B cell (primary cell): Measurements from ENCODE around the gene ADAMTS2. TPM values are rescaled to one million over a fixed set of nuclear protein-coding genes. Genes with fewer than 3 reads are reported as not detected.

Experiments
- ATAC-seq: fragments of 200-7000 bp; cut with Tn5 transposase; one replicate; pipeline ENCODE4 v1.10.0; 2021; ENCODE audit warnings: low read depth, mild to moderate bottlenecking, moderate number of reproducible peaks, moderate library complexity
- CTCF ChIA-PET: fragments of 350-600 bp; sonication (Branson Sonifier 250); formaldehyde crosslinking; loops from one replicate; lab custom pipeline; 2021; ENCODE audit warnings: antibody characterized with exemption, inconsistent platforms; lab: Charles Lee
- POLR2A ChIA-PET: fragments of 350-600 bp; sonication (Branson Sonifier 250); formaldehyde crosslinking; loops from one replicate; lab custom pipeline; 2021; ENCODE audit warnings: antibody characterized with exemption; lab: Charles Lee
- DNase-seq: peaks from one replicate; pipeline ENCODE4 v3.0.0; 2013
- H2AFZ ChIP-seq: 2 replicates; pipeline ENCODE4 v1.6.1; 2012; ENCODE audit warnings: mild to moderate bottlenecking, low read depth, low read length; ENCODE audit not compliant: insufficient read depth, poor library complexity, severe bottlenecking
- H3K27ac ChIP-seq, 2 donors: 1 replicate in 1 of 2; 2 replicates in 1 of 2; pipeline ENCODE4 v1.5.1; 2012 to 2013; ENCODE audit warnings: low read length in 2 of 2, mild to moderate bottlenecking in 2 of 2, moderate library complexity in 1 of 2
- H3K27me3 ChIP-seq, 4 experiments: fragments of 200-600 bp in 1 of 4; sonication (generic) in 1 of 4; replicated peaks in 1 of 4; 1 replicate in 2 of 4; 2 replicates in 2 of 4; pipeline versions ENCODE4 v1.6.1 to v1.7.0; 2013 to 2016; ENCODE audit warnings: low read length in 3 of 4, mild to moderate bottlenecking in 2 of 4, mixed read lengths in 1 of 4, moderate library complexity in 1 of 4; ENCODE audit not compliant: insufficient read depth in 4 of 4, control insufficient read depth in 3 of 4; ENCODE audit errors: control extremely low read depth in 1 of 4
- H3K36me3 ChIP-seq, 2 experiments: replicated peaks in 1 of 2; 1 replicate in 1 of 2; 2 replicates in 1 of 2; pipeline versions ENCODE4 v1.6.1 to v1.7.1; 2013; ENCODE audit warnings: low read length in 1 of 2; ENCODE audit not compliant: insufficient read depth in 2 of 2, control insufficient read depth in 1 of 2; ENCODE audit errors: control extremely low read depth in 1 of 2, extremely low read depth in 1 of 2
- H3K4me1 ChIP-seq, 2 donors: fragments of 200-600 bp in 1 of 2; sonication (generic) in 1 of 2; 1 replicate in 1 of 2; 2 replicates in 1 of 2; pipeline versions ENCODE4 v1.5.1 to v1.6.1; 2013 to 2017; ENCODE audit warnings: low read length in 2 of 2; ENCODE audit not compliant: control insufficient read depth in 2 of 2, insufficient read depth in 2 of 2
- H3K4me2 ChIP-seq: replicated peaks from 2 replicates; pipeline ENCODE3; 2012; ENCODE audit warnings: mild to moderate bottlenecking, low read depth, low read length; ENCODE audit not compliant: poor library complexity, severe bottlenecking
- H3K4me3 ChIP-seq, 5 experiments: fragments of 200-600 bp in 1 of 5; sonication (generic) in 1 of 5; 1 replicate in 3 of 5; 2 replicates in 2 of 5; pipeline versions ENCODE4 v1.5.1 to v1.7.0; 2011 to 2016; ENCODE audit warnings: low read length in 4 of 5, mild to moderate bottlenecking in 4 of 5, low read depth in 2 of 5, control low read depth in 1 of 5, moderate library complexity in 1 of 5; ENCODE audit not compliant: insufficient read depth in 1 of 5; ENCODE audit errors: control extremely low read depth in 1 of 5, extremely low read depth in 1 of 5
- H3K79me2 ChIP-seq: fragments of 200-600 bp; sonication (generic); one replicate; pipeline ENCODE4 v1.6.0; 2016; ENCODE audit warnings: low read length; ENCODE audit not compliant: control insufficient read depth, insufficient read depth
- H3K9ac ChIP-seq: fragments of 200-600 bp; sonication (generic); 2 replicates; pipeline ENCODE4 v1.6.1; 2017; ENCODE audit warnings: mild to moderate bottlenecking, low read length, moderate library complexity
- H3K9me3 ChIP-seq, 3 donors: one replicate each; pipeline versions ENCODE4 v1.6.1 to v1.7.1; 2013; ENCODE audit warnings: low read length in 2 of 3; ENCODE audit not compliant: control insufficient read depth in 2 of 3, insufficient read depth in 1 of 3; ENCODE audit errors: control extremely low read depth in 1 of 3
- H4K20me1 ChIP-seq: 2 replicates; pipeline ENCODE4 v1.6.0; 2012; ENCODE audit warnings: mild to moderate bottlenecking, low read length; ENCODE audit not compliant: insufficient read depth, control insufficient read depth, poor library complexity, severe bottlenecking
- H3K27ac Mint-ChIP-seq: one replicate; pipeline ENCODE4 v1.8.0; 2021; ENCODE audit warnings: mixed read lengths
- H3K27me3 Mint-ChIP-seq: one replicate; pipeline ENCODE4 v1.8.0; 2021; ENCODE audit warnings: mixed read lengths
- H3K4me1 Mint-ChIP-seq: one replicate; pipeline ENCODE4 v1.8.0; 2021; ENCODE audit warnings: mixed read lengths
- H3K4me3 Mint-ChIP-seq: one replicate; pipeline ENCODE4 v1.8.0; 2021; ENCODE audit warnings: mixed read lengths
- H3K9me3 Mint-ChIP-seq: one replicate; pipeline ENCODE4 v1.8.0; 2022; ENCODE audit warnings: mixed read lengths; ENCODE audit not compliant: insufficient read depth
- CTCF ChIP-seq: fragments of 200-600 bp; IDR thresholded peaks from one replicate; pipeline ENCODE4 v1.8.0; 2022; ENCODE audit warnings: antibody characterized with exemption, mild to moderate bottlenecking
- EZH2 ChIP-seq: IDR thresholded peaks from 2 replicates; pipeline ENCODE4 v1.6.1; 2012; ENCODE audit warnings: borderline replicate concordance, low read depth, mild to moderate bottlenecking, moderate library complexity, low read length; ENCODE audit not compliant: insufficient read depth, poor library complexity, severe bottlenecking
- WGBS: methylation state at CpG from one replicate; pipeline ENCODE4 v1.1.5; 2013; ENCODE audit warnings: missing lambda C conversion rate; ENCODE audit not compliant: insufficient coverage; 5-methylcytosine and 5-hydroxymethylcytosine counted together
- intact Hi-C: fragments of 100-400 bp; cut with micrococcal nuclease; formaldehyde crosslinking; loops from one replicate; pipeline ENCODE4 v1.10.0; 2022
- polyA plus RNA-seq: library from polyadenylated mRNA; depleted of rRNA; stranded (reverse); fragments of >200 nt; gene quantifications from 2 replicates; pipeline ENCODE4 v1.2.3, GENCODE V29; 2012
- total RNA-seq, 2 donors: library from RNA; stranded (reverse); fragments of 120-200 nt in 1 of 2; gene quantifications; 1 replicate in 1 of 2; 2 replicates in 1 of 2; pipeline versions ENCODE4 v1.2.3 to v1.2.4, GENCODE V29; 2013 to 2022

Gene ADAMTS2
- total and polyA plus RNA-seq, 2 donors (not counting 1 experiment from before 2014, with no cell fraction given): not detected

- CTCF ChIA-PET: interaction anchor here (0.6 kb wide), 1 partner anchor 846 kb away, joined by 3 read pairs; no protein-coding TSS in a partner anchor
- TF ChIP-seq EZH2 (no peak), CTCF (no peak)
- H3K9me3 Mint-ChIP-seq: peaks cover 11% of the 10 kb centered on the region
- intact Hi-C loops: no loop called here
- peaks cover 0 to 77% (median 8%) of the 10 kb centered on the region in 3 donors for H3K9me3 ChIP-seq
- no peaks in the 10 kb centered on the region for H3K27me3 Mint-ChIP-seq
- no peaks in the 10 kb centered on the region for H3K4me1 ChIP-seq
- H3K4me3 ChIP-seq: no peak overlapping the region
- no peak overlapping the region for H3K4me3 Mint-ChIP-seq
- H3K27me3 ChIP-seq: peaks cover 0 to 2% (median 0%) of the 10 kb centered on the region in 4 experiments
- no peak overlapping the region for H3K4me2 ChIP-seq
- no peaks in the 10 kb centered on the region for H4K20me1 ChIP-seq
- H3K27ac Mint-ChIP-seq: no peak overlapping the region
- H3K27ac ChIP-seq: no peak overlapping the region
- no peak overlapping the region for H2AFZ ChIP-seq
- ATAC-seq (no peak), DNase-seq (no peak)
- H3K9ac ChIP-seq: no peak overlapping the region
- POLR2A ChIA-PET: no interaction called here
- H3K79me2 ChIP-seq: no peaks in the 10 kb centered on the region
- H3K36me3 ChIP-seq: no peaks in the 10 kb centered on the region
- WGBS: 90% methylated on average over 11 of the region's 12 CpGs
- no peaks in the 10 kb centered on the region for H3K4me1 Mint-ChIP-seq
Measured at GRCh38 chr5:179113945-179114641, 231.2 kb downstream of the ADAMTS2 start.

- TF ChIP-seq EZH2: no peak
- no peak for TF ChIP-seq CTCF
- no peaks in the 10 kb centered on the region for H3K79me2 ChIP-seq
- H3K9ac ChIP-seq: no peak overlapping the region
- H3K4me3 ChIP-seq: no peak overlapping the region
- 94% methylated on average over 13 of the region's 13 CpGs for WGBS
- no peaks in the 10 kb centered on the region for H3K36me3 ChIP-seq
- no peaks in the 10 kb centered on the region for H4K20me1 ChIP-seq
- DNase-seq (no peak), ATAC-seq (no peak)
- no peak overlapping the region for H3K27ac ChIP-seq
- ChIA-PET CTCF (no interaction called here), POLR2A (no interaction called here)
- H3K4me3 Mint-ChIP-seq: no peak overlapping the region
- H3K27me3 ChIP-seq: peaks cover 0 to 2% (median 0%) of the 10 kb centered on the region in 4 experiments
- no peaks in the 10 kb centered on the region for H3K4me1 ChIP-seq
- H3K4me2 ChIP-seq: no peak overlapping the region
- no peak overlapping the region for H3K27ac Mint-ChIP-seq
- peaks cover 0 to 79% (median 8%) of the 10 kb centered on the region in 3 donors for H3K9me3 ChIP-seq
- no peak overlapping the region for H2AFZ ChIP-seq
- no peaks in the 10 kb centered on the region for H3K4me1 Mint-ChIP-seq
- intact Hi-C loops: no loop called here
- H3K27me3 Mint-ChIP-seq: no peaks in the 10 kb centered on the region
- peaks cover 11% of the 10 kb centered on the region for H3K9me3 Mint-ChIP-seq
Measured at GRCh38 chr5:179113143-179113530, 232.1 kb downstream of the ADAMTS2 start.
